Measurements from ENCODE around the gene ALX1. TPM values are rescaled to one million over a fixed set of nuclear protein-coding genes. Genes with fewer than 3 reads are reported as not detected.

ALX1 gene
- total RNA-seq: not detected

- Mint-ChIP-seq H3K36me3 (ENCODE audit: low read depth) (no peaks in the 10 kb centered on the region), H3K4me3 (peak within 1 kb of the TSS; percentile 49), H3K27ac (no peak within 1 kb of the TSS), H3K9me3 (no peaks in the 10 kb centered on the region), H3K4me1 (peaks cover 6% of the 10 kb centered on the region), H3K27me3 (peaks cover 43% of the 10 kb centered on the region)
- ATAC-seq (replicated peaks): no peak
Measured at GRCh38 chr12:85280165-85280983, at the start of gene ALX1. ALX1 (plus strand) TSS chr12:85280220; CDS start chr12:85280262, 42 bp downstream.

- H3K27ac Mint-ChIP-seq: no peak overlapping the region
Measured at GRCh38 chr12:85237327-85237726, 42.7 kb upstream of the ALX1 start.

GRCh38 chr12:85244561-85244960 is 35.5 kb upstream of the ALX1 start:
- H3K27me3 Mint-ChIP-seq: no peaks in the 10 kb centered on the region
- ATAC-seq (replicated peaks): no peak
- H3K9me3 Mint-ChIP-seq: peaks cover 4% of the 10 kb centered on the region
- H3K36me3 Mint-ChIP-seq (ENCODE audit: low read depth): no peaks in the 10 kb centered on the region
- no peaks in the 10 kb centered on the region for H3K4me1 Mint-ChIP-seq
- no peak overlapping the region for H3K4me3 Mint-ChIP-seq
- H3K27ac Mint-ChIP-seq: no peak overlapping the region

More at GRCh38 chr12:85237327-85237726, 42.7 kb upstream of the ALX1 start:
- Mint-ChIP-seq H3K4me3 (no peak overlapping the region), H3K9me3 (no peaks in the 10 kb centered on the region), H3K36me3 (ENCODE audit: low read depth) (no peaks in the 10 kb centered on the region), H3K27me3 (no peaks in the 10 kb centered on the region), H3K4me1 (no peaks in the 10 kb centered on the region)
- ATAC-seq (replicated peaks): no peak

GRCh38 chr12:85253853-85254252 is 26.2 kb upstream of the ALX1 start:
- H3K36me3 Mint-ChIP-seq (ENCODE audit: low read depth): no peaks in the 10 kb centered on the region
- H3K4me1 Mint-ChIP-seq: no peaks in the 10 kb centered on the region
- H3K27me3 Mint-ChIP-seq: no peaks in the 10 kb centered on the region
- ATAC-seq (replicated peaks): no peak
- H3K4me3 Mint-ChIP-seq: no peak overlapping the region
- H3K27ac Mint-ChIP-seq: no peak overlapping the region
- H3K9me3 Mint-ChIP-seq: peaks cover 4% of the 10 kb centered on the region

- Mint-ChIP-seq H3K9me3 (no peaks in the 10 kb centered on the region), H3K36me3 (ENCODE audit: low read depth) (no peaks in the 10 kb centered on the region), H3K27ac (no peak overlapping the region), H3K4me3 (no peak overlapping the region), H3K4me1 (no peaks in the 10 kb centered on the region), H3K27me3 (no peaks in the 10 kb centered on the region)
- no peak for ATAC-seq (replicated peaks)
Measured at GRCh38 chr12:85257671-85258070, 22.3 kb upstream of the ALX1 start.

- Mint-ChIP-seq H3K27ac (no peak overlapping the region), H3K4me3 (no peak overlapping the region), H3K9me3 (no peaks in the 10 kb centered on the region), H3K36me3 (ENCODE audit: low read depth) (no peaks in the 10 kb centered on the region), H3K27me3 (no peaks in the 10 kb centered on the region), H3K4me1 (no peaks in the 10 kb centered on the region)
- no peak for ATAC-seq (replicated peaks)
Measured at GRCh38 chr12:85260447-85260846, 19.6 kb upstream of the ALX1 start.

GRCh38 chr12:85260896-85261295 is 19.1 kb upstream of the ALX1 start:
- Mint-ChIP-seq H3K4me1 (no peaks in the 10 kb centered on the region), H3K27ac (no peak overlapping the region), H3K9me3 (no peaks in the 10 kb centered on the region), H3K36me3 (ENCODE audit: low read depth) (no peaks in the 10 kb centered on the region), H3K27me3 (no peaks in the 10 kb centered on the region), H3K4me3 (no peak overlapping the region)
- no peak for ATAC-seq (replicated peaks)

- Mint-ChIP-seq H3K4me3 (no peak overlapping the region), H3K27ac (no peak overlapping the region), H3K27me3 (no peaks in the 10 kb centered on the region), H3K36me3 (ENCODE audit: low read depth) (no peaks in the 10 kb centered on the region), H3K9me3 (no peaks in the 10 kb centered on the region), H3K4me1 (no peaks in the 10 kb centered on the region)
- ATAC-seq (replicated peaks): no peak
Measured at GRCh38 chr12:85266356-85266755, 13.7 kb upstream of the ALX1 start.

- ATAC-seq (replicated peaks): no peak
- Mint-ChIP-seq H3K9me3 (no peaks in the 10 kb centered on the region), H3K36me3 (ENCODE audit: low read depth) (no peaks in the 10 kb centered on the region), H3K27me3 (peaks cover 30% of the 10 kb centered on the region), H3K4me1 (no peaks in the 10 kb centered on the region), H3K27ac (no peak overlapping the region), H3K4me3 (no peak overlapping the region)
Measured at GRCh38 chr12:85273381-85274314, 6.4 kb upstream of the ALX1 start.

GRCh38 chr12:85274315-85274651 is 5.7 kb upstream of the ALX1 start:
- Mint-ChIP-seq H3K27me3 (peaks cover 32% of the 10 kb centered on the region), H3K9me3 (no peaks in the 10 kb centered on the region), H3K4me3 (no peak overlapping the region), H3K27ac (no peak overlapping the region), H3K36me3 (ENCODE audit: low read depth) (no peaks in the 10 kb centered on the region), H3K4me1 (no peaks in the 10 kb centered on the region)
- no peak for ATAC-seq (replicated peaks)

- H3K4me1 Mint-ChIP-seq: peaks cover 3% of the 10 kb centered on the region
- H3K27ac Mint-ChIP-seq: no peak overlapping the region
- ATAC-seq (replicated peaks): no peak
- no peak overlapping the region for H3K4me3 Mint-ChIP-seq
- H3K36me3 Mint-ChIP-seq (ENCODE audit: low read depth): no peaks in the 10 kb centered on the region
- H3K9me3 Mint-ChIP-seq: no peaks in the 10 kb centered on the region
- H3K27me3 Mint-ChIP-seq: peaks cover 41% of the 10 kb centered on the region
Measured at GRCh38 chr12:85275374-85275773, 4.6 kb upstream of the ALX1 start.

GRCh38 chr12:85277191-85277590 is 2.8 kb upstream of the ALX1 start:
- Mint-ChIP-seq H3K36me3 (ENCODE audit: low read depth) (no peaks in the 10 kb centered on the region), H3K27me3 (peaks cover 55% of the 10 kb centered on the region), H3K4me3 (no peak overlapping the region), H3K4me1 (peaks cover 6% of the 10 kb centered on the region), H3K9me3 (no peaks in the 10 kb centered on the region), H3K27ac (no peak overlapping the region)
- ATAC-seq (replicated peaks): no peak

GRCh38 chr12:85277900-85278597 is 2.0 kb upstream of the ALX1 start:
- peaks cover 50% of the 10 kb centered on the region for H3K27me3 Mint-ChIP-seq
- H3K36me3 Mint-ChIP-seq (ENCODE audit: low read depth): no peaks in the 10 kb centered on the region
- no peak overlapping the region for H3K27ac Mint-ChIP-seq
- no peak overlapping the region for H3K4me3 Mint-ChIP-seq
- no peaks in the 10 kb centered on the region for H3K9me3 Mint-ChIP-seq
- no peak for ATAC-seq (replicated peaks)
- H3K4me1 Mint-ChIP-seq: peaks cover 6% of the 10 kb centered on the region

GRCh38 chr12:85278598-85279448 is 1.2 kb upstream of the ALX1 start:
- H3K27me3 Mint-ChIP-seq: peaks cover 49% of the 10 kb centered on the region
- H3K27ac Mint-ChIP-seq: no peak overlapping the region
- H3K9me3 Mint-ChIP-seq: no peaks in the 10 kb centered on the region
- H3K36me3 Mint-ChIP-seq (ENCODE audit: low read depth): no peaks in the 10 kb centered on the region
- no peak overlapping the region for H3K4me3 Mint-ChIP-seq
- H3K4me1 Mint-ChIP-seq: peaks cover 6% of the 10 kb centered on the region
- no peak for ATAC-seq (replicated peaks)

All from activated T-helper 17 cell treated with anti-CD3 and anti-CD28 coated beads, Interleukin-2, amount 50 U/mL, for 72 hours (primary cell).